Tibial nerve (tissue), 4 donors: ENCODE data around the gene ST6GALNAC6.

ENCODE experiments used
- CTCF ChIP-seq, 5 experiments: fragments of 200-600 bp in 3 of 5; fragments of 450-650 bp in 2 of 5; sonication (generic) in 3 of 5; IDR thresholded peaks; one replicate each; pipeline ENCODE4 v1.5.1; 2016 to 2019; ENCODE audit warnings: antibody characterized with exemption in 5 of 5, mild to moderate bottlenecking in 3 of 5, moderate library complexity in 2 of 5
- EP300 ChIP-seq, 2 donors: sonication (generic); formaldehyde crosslinking; IDR thresholded peaks; one replicate each; pipeline ENCODE4 v1.6.1; 2017; ENCODE audit warnings: antibody characterized with exemption in 2 of 2, mild to moderate bottlenecking in 1 of 2
- POLR2A ChIP-seq, 2 donors: fragments of 450-650 bp; IDR thresholded peaks; one replicate each; pipeline ENCODE4 v1.6.1; 2017; ENCODE audit warnings: antibody characterized with exemption in 2 of 2, mild to moderate bottlenecking in 2 of 2, moderate library complexity in 2 of 2

GRCh38 chr9:127868278-127868902 is 31.0 kb downstream of the ST6GALNAC6 start:
- TF ChIP-seq CTCF (IDR thresholded peaks at IDR 0.05), result no peak
- no peak for TF ChIP-seq POLR2A (IDR thresholded peaks at IDR 0.05)
- TF ChIP-seq EP300 (IDR thresholded peaks at IDR 0.05), result no peak
